Loucy (cell line): ENCODE data around the gene TMEM140.
A peak's percentile ranks its signal among the peaks of the same experiment; 100 is the strongest.

ENCODE experiments used
- H2AFZ ChIP-seq: fragments of 200-600 bp; sonication (generic); 2 replicates; pipeline ENCODE4 v1.6.0; 2016; ENCODE audit warnings: antibody characterized with exemption, mild to moderate bottlenecking, low read length, moderate library complexity
- H3F3A ChIP-seq: fragments of 200-600 bp; 2 replicates; pipeline ENCODE4 v1.6.0; 2016; ENCODE audit warnings: antibody characterized with exemption, low read depth, mild to moderate bottlenecking
- H3K27me3 ChIP-seq: fragments of 200-600 bp; sonication (generic); 2 replicates; pipeline ENCODE4 v1.6.1; 2014; ENCODE audit warnings: low read length, mild to moderate bottlenecking; ENCODE audit not compliant: insufficient read depth, poor library complexity, severe bottlenecking
- H3K36me3 ChIP-seq: fragments of 200-600 bp; sonication (generic); 2 replicates; pipeline ENCODE4 v1.6.1; 2016; ENCODE audit warnings: low read length; ENCODE audit not compliant: insufficient read depth
- H3K4me1 ChIP-seq: fragments of 200-600 bp; sonication (generic); 2 replicates; pipeline ENCODE4 v1.5.1; 2014; ENCODE audit warnings: low read length, mild to moderate bottlenecking; ENCODE audit not compliant: insufficient read depth, poor library complexity, severe bottlenecking
- H3K4me2 ChIP-seq: fragments of 200-600 bp; sonication (generic); 2 replicates; pipeline ENCODE4 v1.6.0; 2014; ENCODE audit warnings: antibody characterized with exemption, low read length, low read depth, mild to moderate bottlenecking; ENCODE audit not compliant: poor library complexity, severe bottlenecking
- H3K4me3 ChIP-seq: fragments of 200-600 bp; sonication (generic); 2 replicates; pipeline ENCODE4 v1.5.1; 2014; ENCODE audit warnings: low read length, mild to moderate bottlenecking, mixed read lengths; ENCODE audit not compliant: poor library complexity, severe bottlenecking
- H3K79me2 ChIP-seq: fragments of 200-600 bp; sonication (generic); 2 replicates; pipeline ENCODE4 v1.6.1; 2014; ENCODE audit warnings: low read length; ENCODE audit not compliant: insufficient read depth
- H3K9ac ChIP-seq: fragments of 200-600 bp; sonication (generic); 2 replicates; pipeline ENCODE4 v1.6.0; 2014; ENCODE audit warnings: mild to moderate bottlenecking, low read depth, low read length, moderate library complexity; ENCODE audit not compliant: poor library complexity, severe bottlenecking
- H3K9me2 ChIP-seq: fragments of 200-600 bp; sonication (generic); replicated peaks from 2 replicates; pipeline ENCODE4 v1.6.1; 2016; ENCODE audit warnings: low read depth, low read length, mixed read lengths
- H3K9me3 ChIP-seq: fragments of 200-600 bp; sonication (generic); 2 replicates; pipeline ENCODE4 v1.6.1; 2014; ENCODE audit warnings: mild to moderate bottlenecking, antibody characterized with exemption, low read length, low read depth; ENCODE audit not compliant: insufficient read depth
- H4K20me1 ChIP-seq: fragments of 200-600 bp; sonication (generic); 2 replicates; pipeline ENCODE4 v1.6.0; 2014; ENCODE audit warnings: antibody characterized with exemption, low read length, mild to moderate bottlenecking; ENCODE audit not compliant: insufficient read depth, poor library complexity, severe bottlenecking
- EZH2phosphoT487 ChIP-seq: fragments of 200-600 bp; IDR thresholded peaks from 2 replicates; pipeline ENCODE4 v1.6.1; 2018; ENCODE audit warnings: antibody characterized with exemption, mild to moderate bottlenecking, moderate library complexity, borderline replicate concordance
- TF ChIP-seq, protein P1 (sequence below): fragments of 200-600 bp; sonication (generic); conservative IDR thresholded peaks from 2 replicates; pipeline ENCODE4 v1.5.1; 2014; ENCODE audit warnings: mild to moderate bottlenecking, antibody characterized with exemption, low read length

Gene TMEM140

GRCh38 chr7:135143885-135144668 lies 3.8 kb upstream of the TMEM140 start:
- H3K27me3 ChIP-seq: no peaks in the 10 kb centered on the region
- no peak overlapping the region for H2AFZ ChIP-seq
- no peaks in the 10 kb centered on the region for H3K36me3 ChIP-seq
- TF ChIP-seq EZH2phosphoT487: no peak
- TF ChIP-seq, protein P1, sequence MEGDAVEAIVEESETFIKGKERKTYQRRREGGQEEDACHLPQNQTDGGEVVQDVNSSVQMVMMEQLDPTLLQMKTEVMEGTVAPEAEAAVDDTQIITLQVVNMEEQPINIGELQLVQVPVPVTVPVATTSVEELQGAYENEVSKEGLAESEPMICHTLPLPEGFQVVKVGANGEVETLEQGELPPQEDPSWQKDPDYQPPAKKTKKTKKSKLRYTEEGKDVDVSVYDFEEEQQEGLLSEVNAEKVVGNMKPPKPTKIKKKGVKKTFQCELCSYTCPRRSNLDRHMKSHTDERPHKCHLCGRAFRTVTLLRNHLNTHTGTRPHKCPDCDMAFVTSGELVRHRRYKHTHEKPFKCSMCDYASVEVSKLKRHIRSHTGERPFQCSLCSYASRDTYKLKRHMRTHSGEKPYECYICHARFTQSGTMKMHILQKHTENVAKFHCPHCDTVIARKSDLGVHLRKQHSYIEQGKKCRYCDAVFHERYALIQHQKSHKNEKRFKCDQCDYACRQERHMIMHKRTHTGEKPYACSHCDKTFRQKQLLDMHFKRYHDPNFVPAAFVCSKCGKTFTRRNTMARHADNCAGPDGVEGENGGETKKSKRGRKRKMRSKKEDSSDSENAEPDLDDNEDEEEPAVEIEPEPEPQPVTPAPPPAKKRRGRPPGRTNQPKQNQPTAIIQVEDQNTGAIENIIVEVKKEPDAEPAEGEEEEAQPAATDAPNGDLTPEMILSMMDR: no peak
- no peaks in the 10 kb centered on the region for H3K9me3 ChIP-seq
- H3F3A ChIP-seq: no peaks in the 10 kb centered on the region
- H3K4me1 ChIP-seq: peaks cover 4% of the 10 kb centered on the region
- H4K20me1 ChIP-seq: no peaks in the 10 kb centered on the region
- H3K4me3 ChIP-seq: no peak overlapping the region
- no peak overlapping the region for H3K4me2 ChIP-seq
- H3K79me2 ChIP-seq: no peaks in the 10 kb centered on the region
- H3K9ac ChIP-seq: no peak overlapping the region
- no peaks in the 10 kb centered on the region for H3K9me2 ChIP-seq

- Histone ChIP-seq H4K20me1 (no peaks in the 10 kb centered on the region), H3K4me3 (peak overlapping the region; percentile 67), H3F3A (no peaks in the 10 kb centered on the region), H3K9me3 (no peaks in the 10 kb centered on the region), H3K36me3 (no peaks in the 10 kb centered on the region), H3K79me2 (no peaks in the 10 kb centered on the region), H3K27me3 (no peaks in the 10 kb centered on the region), H3K9me2 (no peaks in the 10 kb centered on the region), H3K4me1 (peaks cover 4% of the 10 kb centered on the region), H3K9ac (peak overlapping the region; percentile 39), H3K4me2 (peak overlapping the region; percentile 72), H2AFZ (peak overlapping the region; percentile 65)
- TF ChIP-seq, protein P1: no peak
- no peak for TF ChIP-seq EZH2phosphoT487
These were observed 452 bp upstream of the TMEM140 start for GRCh38 chr7:135147341-135147898.

DNA sequence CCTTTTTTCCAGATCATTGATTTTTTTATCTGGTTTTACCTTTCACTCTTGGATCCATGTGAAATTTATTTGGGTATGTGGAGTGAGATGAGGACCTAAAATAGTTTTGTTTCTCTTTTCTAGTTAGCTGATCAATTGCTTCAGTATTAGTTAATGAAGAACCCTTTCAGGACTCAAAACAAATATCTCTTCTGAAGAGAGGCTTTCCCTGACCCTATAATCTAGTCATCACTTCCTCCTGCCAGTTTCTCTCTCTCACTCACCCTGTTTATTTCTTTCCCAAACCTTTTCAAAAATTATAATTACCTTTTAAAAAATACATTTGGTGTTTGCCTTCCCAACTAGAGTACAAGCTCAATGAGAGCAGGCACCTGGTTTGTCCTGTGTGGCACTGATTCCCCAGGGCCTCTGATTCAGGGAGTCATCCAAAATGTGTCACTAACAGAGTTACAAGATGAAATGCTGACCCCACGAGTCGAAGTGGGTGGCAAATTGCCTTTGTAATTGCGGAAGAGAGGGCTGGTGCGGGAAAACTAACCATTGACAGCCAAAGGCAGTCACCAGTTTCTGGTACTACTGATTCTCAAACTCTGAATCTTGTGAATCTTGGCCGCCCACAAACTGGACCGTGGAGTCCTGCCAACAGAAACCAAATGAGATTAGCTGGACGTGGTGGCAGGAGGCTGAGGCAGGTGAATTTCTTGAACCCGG lies 2.4 kb downstream of the TMEM140 start:
- Histone ChIP-seq H3K36me3 (no peaks in the 10 kb centered on the region), H3K27me3 (no peaks in the 10 kb centered on the region), H3K4me2 (no peak overlapping the region), H4K20me1 (no peaks in the 10 kb centered on the region), H3F3A (no peaks in the 10 kb centered on the region), H3K9ac (no peak overlapping the region), H3K9me3 (no peaks in the 10 kb centered on the region; the same call in 1 of the 2 replicates), H3K79me2 (no peaks in the 10 kb centered on the region), H3K4me3 (no peak overlapping the region), H2AFZ (no peak overlapping the region), H3K4me1 (peaks cover 4% of the 10 kb centered on the region), H3K9me2 (no peaks in the 10 kb centered on the region)
- no peak for TF ChIP-seq EZH2phosphoT487
- TF ChIP-seq, protein P1: no peak
